ENCODE results near the gene HEG1.
"Not testable (repeated sequence)": the region's sequence is repeated elsewhere in the genome, so short reads cannot be mapped to it uniquely, and the experiment has no call there.

HEG1 gene

GRCh38 chr3:125055913-125056745 is at the start of gene HEG1:
Gene HEG1, minus strand, starts transcription at chr3:125055997. Its CDS starts 107 bp downstream, at chr3:125055890.
- DNase-seq: peak in 1 of 2 experiments; percentile 72

DNA sequence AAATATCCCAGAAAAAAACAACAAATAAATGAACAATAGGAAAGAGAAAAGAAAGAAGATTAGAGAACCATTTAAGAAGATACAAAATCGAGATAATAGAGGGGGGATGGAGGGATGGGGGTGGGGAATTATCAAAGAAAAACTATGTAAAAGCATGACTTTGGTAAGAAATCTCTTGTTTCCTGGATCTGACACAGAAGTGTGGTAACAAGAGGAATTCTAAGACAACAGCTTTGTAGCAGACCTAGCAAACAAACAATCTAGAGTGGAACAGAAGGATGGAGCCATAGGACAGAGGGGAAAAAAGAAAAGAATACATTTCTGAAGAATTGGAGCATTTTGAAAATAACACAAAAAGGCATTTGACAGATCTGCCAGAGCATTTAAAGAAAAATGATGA is 49.3 kb upstream of the HEG1 start:
- DNase-seq: no peak

- no peak for DNase-seq
Observed at GRCh38 chr3:125104639-125105038, 48.8 kb upstream of the HEG1 start.

GRCh38 chr3:125103406-125103805 is 47.6 kb upstream of the HEG1 start:
- no peak for DNase-seq

GRCh38 chr3:125102470-125102869 is 46.7 kb upstream of the HEG1 start:
- no peak for DNase-seq

DNA sequence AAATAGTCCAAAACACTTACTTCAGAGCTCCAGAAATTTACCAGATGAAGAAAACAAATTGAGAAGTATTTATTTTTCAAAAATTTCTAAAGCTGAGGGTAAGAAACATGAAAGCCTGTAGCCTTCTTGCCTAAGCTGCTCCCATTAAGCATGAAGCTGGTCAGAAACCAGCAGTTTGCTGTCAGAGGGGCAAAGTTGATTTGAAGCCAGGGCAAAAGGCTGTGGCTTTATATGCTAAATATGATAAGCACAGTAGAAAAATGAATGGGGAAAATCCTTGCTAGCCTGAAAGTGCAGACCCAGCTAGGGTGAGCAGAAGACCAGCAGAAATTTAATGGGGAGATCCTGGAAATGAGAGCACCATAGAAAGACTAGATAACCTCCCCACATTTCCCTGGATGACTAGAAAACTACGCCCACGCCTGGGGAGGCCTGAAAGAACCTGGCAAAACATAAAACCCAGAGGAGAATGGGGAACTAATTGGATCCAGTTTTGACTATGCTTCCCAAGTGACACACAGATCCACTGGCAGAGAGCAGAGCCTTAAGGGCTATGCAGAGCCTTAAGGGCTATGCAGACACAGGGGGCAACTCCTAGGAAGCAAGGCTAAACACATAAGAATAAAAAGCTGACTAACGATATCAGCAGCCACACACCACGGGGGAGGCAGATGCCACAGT is 43.0 kb upstream of the HEG1 start:
- no peak for DNase-seq

GRCh38 chr3:125090649-125091048 is 34.9 kb upstream of the HEG1 start:
- DNase-seq: no peak

DNA sequence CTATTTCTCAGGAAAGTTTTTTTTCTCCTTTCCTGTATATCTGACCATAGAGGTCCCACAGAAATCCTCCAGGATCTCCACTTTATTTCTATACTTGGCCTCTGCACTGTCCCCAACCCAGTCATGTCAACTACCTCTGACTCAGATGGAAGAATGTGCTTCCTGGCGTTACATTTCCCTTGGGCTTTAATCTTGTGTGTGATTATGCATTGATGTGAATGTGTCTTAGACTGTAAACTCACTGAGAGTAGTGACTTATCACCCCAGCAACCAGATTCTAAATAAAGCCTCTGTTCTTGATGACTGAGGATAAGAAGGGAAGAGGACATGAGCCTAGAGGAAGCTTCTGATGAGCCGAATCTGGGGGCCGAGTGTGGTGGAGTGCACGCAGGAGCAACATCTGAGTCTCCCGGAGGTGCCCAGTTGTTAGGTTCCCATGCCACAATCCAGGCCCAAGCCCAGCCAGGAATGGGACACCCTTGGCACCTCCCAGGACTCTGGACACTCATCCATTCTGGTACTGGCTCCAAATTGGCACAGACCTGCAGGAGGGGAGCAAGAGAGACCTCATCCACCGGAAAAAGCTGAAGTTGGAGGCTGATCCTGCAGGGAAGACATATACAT is 32.1 kb upstream of the HEG1 start:
- no peak for DNase-seq

DNA sequence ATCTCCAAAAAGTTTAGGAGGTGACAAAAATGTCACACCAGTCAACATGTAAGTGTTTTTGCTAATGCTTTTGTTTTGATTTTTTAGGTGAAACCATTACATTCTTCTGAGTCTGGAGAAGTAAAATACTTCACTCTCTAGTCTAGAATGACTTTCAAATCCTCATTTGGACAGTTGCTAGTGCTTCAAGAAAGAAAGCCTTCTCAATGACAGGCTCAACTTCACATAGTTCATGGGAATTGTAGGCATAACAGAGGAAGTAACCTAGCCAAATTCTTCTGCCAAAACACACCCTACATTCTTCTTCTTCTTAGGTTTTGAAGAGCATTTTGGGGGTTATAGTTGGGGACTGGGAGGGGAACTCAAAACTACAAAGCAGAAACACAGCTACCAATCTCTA is 29.4 kb upstream of the HEG1 start:
- DNase-seq: no peak

- DNase-seq: no peak
Observed at GRCh38 chr3:125083776-125084175, 28.0 kb upstream of the HEG1 start.

GRCh38 chr3:125082339-125082738 is 26.5 kb upstream of the HEG1 start:
- DNase-seq: not testable (repeated sequence)

GRCh38 chr3:125080077-125080476 is 24.3 kb upstream of the HEG1 start:
- no peak for DNase-seq

GRCh38 chr3:125079675-125080045 is 23.9 kb upstream of the HEG1 start:
- no peak for DNase-seq

- no peak for DNase-seq
Observed at GRCh38 chr3:125078951-125079674, 23.3 kb upstream of the HEG1 start.

- no peak for DNase-seq
Observed at GRCh38 chr3:125077864-125078263, 22.1 kb upstream of the HEG1 start.

GRCh38 chr3:125076464-125076863 is 20.7 kb upstream of the HEG1 start:
- no peak for DNase-seq

DNA sequence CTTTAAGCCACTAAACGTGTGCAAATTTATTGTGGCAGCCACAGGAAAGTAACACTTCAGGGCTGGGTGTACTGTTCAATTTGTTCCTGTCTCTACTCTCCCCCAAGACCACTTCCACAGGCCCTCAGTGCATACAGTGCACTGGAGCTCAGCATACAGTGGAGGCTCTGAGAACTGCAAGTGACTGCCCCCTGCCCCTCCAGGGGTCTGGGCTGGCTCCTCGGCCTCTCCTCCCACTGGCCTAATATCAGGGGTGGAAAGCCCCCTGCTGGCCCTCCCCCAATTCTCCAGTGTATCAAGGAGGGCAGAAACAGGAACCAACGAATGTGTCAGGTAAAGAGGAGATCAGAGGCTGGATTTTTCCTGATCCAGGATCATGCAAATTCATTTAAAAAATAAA is 19.9 kb upstream of the HEG1 start:
- DNase-seq: no peak

DNA sequence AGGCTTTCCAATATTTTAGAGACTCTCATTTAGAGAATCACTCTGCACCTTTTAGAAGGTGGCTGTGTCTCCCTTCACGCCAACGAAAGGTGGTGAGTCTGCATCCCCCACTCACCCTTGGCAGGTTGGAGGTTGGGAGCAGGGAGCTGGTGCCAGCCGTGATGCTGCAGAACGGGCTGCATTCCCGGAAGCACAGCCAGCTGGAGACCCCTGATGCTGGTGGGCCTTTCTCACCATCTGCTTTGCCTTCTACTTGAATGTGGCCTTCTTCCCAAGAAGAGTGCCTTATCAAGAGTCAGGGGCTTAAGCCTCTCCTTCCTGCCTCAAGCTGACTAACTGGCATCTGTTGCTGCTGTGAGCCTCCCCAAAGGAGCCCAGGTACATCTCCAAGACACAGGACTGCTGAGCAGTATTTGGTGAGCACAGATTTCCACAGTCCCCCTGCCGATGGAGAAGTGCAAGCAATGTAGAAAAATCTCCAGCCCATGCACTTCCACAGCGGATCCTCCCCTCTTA is 17.7 kb upstream of the HEG1 start:
- DNase-seq: no peak

DNA sequence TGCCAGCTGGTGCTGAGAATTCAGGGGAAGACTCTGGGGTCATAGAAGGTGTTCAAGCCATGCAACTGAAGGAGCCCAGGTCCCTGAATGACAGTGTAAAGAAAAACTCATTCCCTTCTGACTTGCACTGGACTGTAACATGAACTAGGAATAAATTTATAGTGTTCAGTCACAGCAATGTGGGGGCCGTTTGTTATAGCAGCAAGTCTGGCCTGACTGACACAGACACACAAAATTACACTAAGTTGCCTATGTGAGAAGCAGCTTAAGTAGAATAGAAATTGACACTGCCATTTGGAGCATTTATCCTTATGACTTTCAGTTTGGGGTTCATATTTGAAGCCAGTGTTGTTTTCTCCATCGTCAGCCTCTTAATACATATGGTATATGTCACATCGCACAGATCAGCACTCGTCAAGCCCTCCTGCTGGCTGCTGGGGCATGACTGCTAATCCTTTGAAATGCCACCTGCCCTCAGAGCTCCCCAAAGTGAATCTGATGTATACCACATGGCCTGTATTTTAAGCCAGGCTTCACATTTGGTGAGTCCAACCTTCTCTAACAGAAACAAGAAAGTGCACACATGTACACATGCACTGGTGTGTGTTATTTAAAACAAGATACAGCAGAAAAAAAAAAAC is 17.1 kb upstream of the HEG1 start:
- DNase-seq: no peak

DNA sequence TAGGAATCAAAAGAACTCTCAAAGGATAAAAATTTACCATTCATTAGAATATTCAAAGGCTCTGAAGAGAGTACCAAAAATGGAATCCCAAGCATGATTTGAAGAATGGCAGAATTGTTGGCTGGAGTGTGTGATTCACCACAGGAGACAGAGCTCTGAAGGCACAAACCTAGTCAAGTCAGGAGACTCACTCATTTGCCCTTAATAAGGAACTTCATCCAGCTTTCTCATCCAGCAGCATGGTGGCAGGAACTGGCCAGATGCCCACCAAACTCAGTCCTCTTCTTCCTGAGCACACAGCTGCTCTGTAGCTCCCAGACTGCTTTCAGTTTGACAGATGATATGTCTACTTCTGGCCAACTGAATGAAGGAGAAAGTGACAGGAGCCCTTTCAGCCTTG is 16.5 kb upstream of the HEG1 start:
- no peak for DNase-seq

- no peak for DNase-seq
Observed at GRCh38 chr3:125069968-125070745, 14.4 kb upstream of the HEG1 start.

DNA sequence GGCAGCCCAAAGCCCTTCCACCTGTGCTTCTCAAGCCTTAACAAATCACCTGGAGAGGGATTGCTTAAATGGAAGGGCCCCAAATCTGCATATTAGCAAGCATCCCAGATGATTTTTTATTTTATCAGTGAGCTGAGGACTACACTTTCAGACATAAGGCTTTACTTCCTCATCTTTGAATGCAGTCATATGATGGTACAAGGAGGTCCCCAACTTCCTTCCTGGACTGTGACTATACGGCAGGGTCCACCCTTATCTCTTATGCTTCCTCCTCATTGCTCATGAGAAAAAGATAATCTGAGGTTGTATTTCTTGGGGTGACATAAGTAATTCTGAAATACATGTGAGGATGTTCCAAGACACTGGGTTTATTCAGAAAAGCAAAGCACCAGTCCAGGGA is 13.7 kb upstream of the HEG1 start:
- no peak for DNase-seq

Measured in NCI-H526 (cell line).